ENCODE results near the gene BDKRB2. TPM values are rescaled to one million over a fixed set of nuclear protein-coding genes. Genes with fewer than 3 reads are reported as not detected.

BDKRB2 gene
- total and polyA plus RNA-seq, 2 of the 13 experiments (the other 11 are each of a cell fraction or from before 2014, with no cell fraction given) = 0.03 TPM; not detected in 1

DNA sequence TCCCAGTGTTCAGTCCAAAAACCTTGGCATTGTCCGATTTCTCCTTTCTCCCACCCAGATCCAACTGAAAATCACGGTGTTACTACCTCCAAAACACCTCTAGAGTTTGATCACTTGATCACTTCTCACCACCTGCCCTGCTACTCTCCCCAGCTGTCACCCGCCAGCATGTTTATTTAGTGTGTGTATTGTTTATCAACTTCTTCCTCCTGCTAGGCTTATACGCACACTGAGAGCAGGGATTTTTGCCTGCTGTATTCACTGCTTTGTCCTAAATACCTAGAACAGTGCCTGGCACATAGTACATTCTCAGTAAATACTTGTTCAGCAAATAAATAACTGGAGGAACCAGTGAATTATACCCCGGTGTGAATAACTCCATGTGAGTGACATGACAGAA, 56.4 kb downstream of the BDKRB2 start:
- FAIRE-seq (no peak), ATAC-seq (no peak), DNase-seq (ENCODE audit: low spot score) (no peak)
- no peaks in the 10 kb centered on the region for H3K9me3 ChIP-seq (ENCODE audit: low read length)
- peaks cover 1 to 21% of the 10 kb centered on the region in 2 experiments; a peak in 2 of 5 replicates for H3K27me3 ChIP-seq (ENCODE audit: control insufficient read depth in 1 of 2, insufficient read depth in 2 of 2, low read length in 2 of 2)
- no TSS peak for BruUV-seq (replicated peaks)
- POLR2A ChIA-PET = no interaction called here
- H3K4me2 ChIP-seq (ENCODE audit: low read depth, low read length) = no peak overlapping the region
- no peak overlapping the region for H3K9ac ChIP-seq (ENCODE audit: insufficient read depth, low read depth, low read length)
- H3K4me3 ChIP-seq (replicated peaks in 1 of 3; ENCODE audit: insufficient read depth in 1 of 3, low read depth in 2 of 3, low read length in 3 of 3) = no peak overlapping the region
- no peaks in the 10 kb centered on the region for H3K36me3 ChIP-seq (replicated peaks in 1 of 2; ENCODE audit: control insufficient read depth in 1 of 2, insufficient read depth in 2 of 2, low read length in 2 of 2)
- intact Hi-C loops (cut with micrococcal nuclease; ENCODE audit: unreplicated experiment) = loop anchor here (10.0 kb wide), 1 partner anchor 56 kb away; the partner anchor contains the start of gene BDKRB2
- CTCF ChIA-PET (ENCODE audit: low intra/inter-chr PET ratio, low total read pairs) = interaction anchor here (1.1 kb wide), 1 partner anchor 14 kb away, joined by 3 read pairs; no protein-coding TSS in a partner anchor
- no peaks in the 10 kb centered on the region for H4K20me1 ChIP-seq (ENCODE audit: insufficient read depth, low read length)
- 3% methylated on average over 5 of the region's 5 CpGs for WGBS (ENCODE audit: low lambda C conversion rate)
- no peaks in the 10 kb centered on the region for H3K79me2 ChIP-seq (ENCODE audit: insufficient read depth, low read length)
- H3K27ac ChIP-seq (ENCODE audit: extremely low read length, insufficient read depth, low read length) = no peak overlapping the region
- no peak overlapping the region for H2AFZ ChIP-seq (ENCODE audit: low read length)
- in situ Hi-C loops (cut with HindIII; ENCODE audit: extremely low pct_ligation_motif_present, low pct_unique_long_range_greater_than_20kb) = no loop called here
- H3K4me1 ChIP-seq (ENCODE audit: insufficient read depth, low read length) = no peaks in the 10 kb centered on the region
- no peak for TF ChIP-seq ATM (IDR thresholded peaks at IDR 0.05; ENCODE audit: borderline replicate concordance)
- TF ChIP-seq, protein P1, sequence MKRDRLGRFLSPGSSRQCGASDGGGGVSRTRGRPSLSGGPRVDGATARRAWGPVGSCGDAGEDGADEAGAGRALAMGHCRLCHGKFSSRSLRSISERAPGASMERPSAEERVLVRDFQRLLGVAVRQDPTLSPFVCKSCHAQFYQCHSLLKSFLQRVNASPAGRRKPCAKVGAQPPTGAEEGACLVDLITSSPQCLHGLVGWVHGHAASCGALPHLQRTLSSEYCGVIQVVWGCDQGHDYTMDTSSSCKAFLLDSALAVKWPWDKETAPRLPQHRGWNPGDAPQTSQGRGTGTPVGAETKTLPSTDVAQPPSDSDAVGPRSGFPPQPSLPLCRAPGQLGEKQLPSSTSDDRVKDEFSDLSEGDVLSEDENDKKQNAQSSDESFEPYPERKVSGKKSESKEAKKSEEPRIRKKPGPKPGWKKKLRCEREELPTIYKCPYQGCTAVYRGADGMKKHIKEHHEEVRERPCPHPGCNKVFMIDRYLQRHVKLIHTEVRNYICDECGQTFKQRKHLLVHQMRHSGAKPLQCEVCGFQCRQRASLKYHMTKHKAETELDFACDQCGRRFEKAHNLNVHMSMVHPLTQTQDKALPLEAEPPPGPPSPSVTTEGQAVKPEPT (CRISPR knock-in tag; IDR thresholded peaks at IDR 0.05; ENCODE audit: low read depth) = no peak
- TF ChIP-seq, protein P2, sequence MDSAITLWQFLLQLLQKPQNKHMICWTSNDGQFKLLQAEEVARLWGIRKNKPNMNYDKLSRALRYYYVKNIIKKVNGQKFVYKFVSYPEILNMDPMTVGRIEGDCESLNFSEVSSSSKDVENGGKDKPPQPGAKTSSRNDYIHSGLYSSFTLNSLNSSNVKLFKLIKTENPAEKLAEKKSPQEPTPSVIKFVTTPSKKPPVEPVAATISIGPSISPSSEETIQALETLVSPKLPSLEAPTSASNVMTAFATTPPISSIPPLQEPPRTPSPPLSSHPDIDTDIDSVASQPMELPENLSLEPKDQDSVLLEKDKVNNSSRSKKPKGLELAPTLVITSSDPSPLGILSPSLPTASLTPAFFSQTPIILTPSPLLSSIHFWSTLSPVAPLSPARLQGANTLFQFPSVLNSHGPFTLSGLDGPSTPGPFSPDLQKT (CRISPR knock-in tag; IDR thresholded peaks at IDR 0.05; ENCODE audit: borderline replicate concordance) = no peak
- TF ChIP-seq ZNF282 (IDR thresholded peaks at IDR 0.05; ENCODE audit: partially characterized antibody) = no peak
- TF ChIP-seq ZNF546 (CRISPR knock-in tag; conservative IDR thresholded peaks at IDR 0.05) = no peak
- no peak for TF ChIP-seq SNAI1 (CRISPR knock-in tag; IDR thresholded peaks at IDR 0.05; ENCODE audit: borderline replicate concordance)
- no peak for TF ChIP-seq KLF15 (CRISPR knock-in tag; IDR thresholded peaks at IDR 0.05; ENCODE audit: borderline replicate concordance)
- no peak for TF ChIP-seq CCAR2 (optimal IDR thresholded peaks at IDR 0.05; ENCODE audit: low read depth, low read length)
- no peak for TF ChIP-seq ZNF296 (CRISPR knock-in tag; conservative IDR thresholded peaks at IDR 0.05)
- no peak for TF ChIP-seq EHMT2 (IDR thresholded peaks at IDR 0.05; ENCODE audit: borderline replicate concordance, low read depth, low read length)
- no peak for TF ChIP-seq NPAS2 (CRISPR knock-in tag; IDR thresholded peaks at IDR 0.05; ENCODE audit: borderline replicate concordance)
- TF ChIP-seq ZNF747 (CRISPR knock-in tag; IDR thresholded peaks at IDR 0.05; ENCODE audit: borderline replicate concordance) = no peak
- TF ChIP-seq ZNF569 (CRISPR knock-in tag; IDR thresholded peaks at IDR 0.05; ENCODE audit: borderline replicate concordance) = no peak
- no peak for TF ChIP-seq ZNF550 (CRISPR knock-in tag; IDR thresholded peaks at IDR 0.05; ENCODE audit: borderline replicate concordance)
- TF ChIP-seq, protein P3, sequence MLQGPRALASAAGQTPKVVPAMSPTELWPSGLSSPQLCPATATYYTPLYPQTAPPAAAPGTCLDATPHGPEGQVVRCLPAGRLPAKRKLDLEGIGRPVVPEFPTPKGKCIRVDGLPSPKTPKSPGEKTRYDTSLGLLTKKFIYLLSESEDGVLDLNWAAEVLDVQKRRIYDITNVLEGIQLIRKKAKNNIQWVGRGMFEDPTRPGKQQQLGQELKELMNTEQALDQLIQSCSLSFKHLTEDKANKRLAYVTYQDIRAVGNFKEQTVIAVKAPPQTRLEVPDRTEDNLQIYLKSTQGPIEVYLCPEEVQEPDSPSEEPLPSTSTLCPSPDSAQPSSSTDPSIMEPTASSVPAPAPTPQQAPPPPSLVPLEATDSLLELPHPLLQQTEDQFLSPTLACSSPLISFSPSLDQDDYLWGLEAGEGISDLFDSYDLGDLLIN (CRISPR knock-in tag; IDR thresholded peaks at IDR 0.05; ENCODE audit: borderline replicate concordance) = no peak
- no peak for TF ChIP-seq SIN3A (IDR thresholded peaks at IDR 0.05; ENCODE audit: borderline replicate concordance, low read depth, low read length)
